Suprapubic skin (tissue), 4 donors: ENCODE results near the gene FAR2.

Source experiments
- CTCF ChIP-seq, 2 donors: fragments of 200-600 bp in 1 of 2; fragments of 450-650 bp in 1 of 2; sonication (generic) in 1 of 2; IDR thresholded peaks; one replicate each; pipeline ENCODE4 v1.5.1; 2016 to 2019; ENCODE audit warnings: antibody characterized with exemption in 2 of 2, mild to moderate bottlenecking in 1 of 2, moderate library complexity in 1 of 2
- EP300 ChIP-seq: sonication (generic); formaldehyde crosslinking; IDR thresholded peaks from one replicate; pipeline ENCODE4 v1.6.1; 2017; ENCODE audit warnings: antibody characterized with exemption
- POLR2AphosphoS5 ChIP-seq, 3 donors: sonication (generic); formaldehyde crosslinking; IDR thresholded peaks; one replicate each; pipeline ENCODE4 v1.6.1; 2017; ENCODE audit warnings: antibody characterized with exemption in 3 of 3

GRCh38 chr12:29346769-29347421 lies 197.8 kb downstream of the FAR2 start:
- TF ChIP-seq POLR2AphosphoS5 (IDR thresholded peaks at IDR 0.05) (no peak), CTCF (IDR thresholded peaks at IDR 0.05) (no peak), EP300 (no peak)
